ENCODE measurements around the gene SSU72.
"Not testable (repeated sequence)": the region's sequence is repeated elsewhere in the genome, so short reads cannot be mapped to it uniquely, and the experiment has no call there.

DNA sequence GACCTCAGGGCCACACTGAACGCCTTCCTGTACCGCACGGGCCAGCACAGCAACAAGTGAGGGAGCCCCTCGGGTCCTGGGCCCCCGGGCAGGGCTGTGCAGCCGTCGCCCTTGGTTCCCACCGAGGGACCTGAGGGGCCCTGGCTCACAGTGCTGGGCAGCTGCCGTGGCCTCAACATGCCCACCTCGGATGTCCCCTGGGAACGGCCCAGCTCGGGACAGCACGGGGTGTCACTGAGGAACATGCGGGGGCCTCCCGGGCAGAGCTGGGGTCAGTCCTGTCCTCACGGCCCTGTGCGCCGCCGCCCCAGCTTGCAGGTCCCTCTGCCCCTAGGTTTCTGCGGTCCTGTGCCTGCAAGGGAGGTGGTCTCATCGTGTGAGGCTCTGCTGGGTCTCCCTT, 48.2 kb downstream of the SSU72 start:
- TF ChIP-seq, protein P1, sequence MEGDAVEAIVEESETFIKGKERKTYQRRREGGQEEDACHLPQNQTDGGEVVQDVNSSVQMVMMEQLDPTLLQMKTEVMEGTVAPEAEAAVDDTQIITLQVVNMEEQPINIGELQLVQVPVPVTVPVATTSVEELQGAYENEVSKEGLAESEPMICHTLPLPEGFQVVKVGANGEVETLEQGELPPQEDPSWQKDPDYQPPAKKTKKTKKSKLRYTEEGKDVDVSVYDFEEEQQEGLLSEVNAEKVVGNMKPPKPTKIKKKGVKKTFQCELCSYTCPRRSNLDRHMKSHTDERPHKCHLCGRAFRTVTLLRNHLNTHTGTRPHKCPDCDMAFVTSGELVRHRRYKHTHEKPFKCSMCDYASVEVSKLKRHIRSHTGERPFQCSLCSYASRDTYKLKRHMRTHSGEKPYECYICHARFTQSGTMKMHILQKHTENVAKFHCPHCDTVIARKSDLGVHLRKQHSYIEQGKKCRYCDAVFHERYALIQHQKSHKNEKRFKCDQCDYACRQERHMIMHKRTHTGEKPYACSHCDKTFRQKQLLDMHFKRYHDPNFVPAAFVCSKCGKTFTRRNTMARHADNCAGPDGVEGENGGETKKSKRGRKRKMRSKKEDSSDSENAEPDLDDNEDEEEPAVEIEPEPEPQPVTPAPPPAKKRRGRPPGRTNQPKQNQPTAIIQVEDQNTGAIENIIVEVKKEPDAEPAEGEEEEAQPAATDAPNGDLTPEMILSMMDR (IDR thresholded peaks at IDR 0.05; ENCODE audit: low read depth, low read length, missing input control): not testable (repeated sequence)
- not testable (repeated sequence) for TF ChIP-seq GABPA (IDR thresholded peaks at IDR 0.05 in 1 of 2, conservative IDR thresholded peaks at IDR 0.05 in 1 of 2); YY1 (IDR thresholded peaks at IDR 0.05); JUND (IDR thresholded peaks at IDR 0.05); NR2F2 (IDR thresholded peaks at IDR 0.05); SP1 (IDR thresholded peaks at IDR 0.05); RXRA (IDR thresholded peaks at IDR 0.05)
- TF ChIP-seq, protein P2, sequence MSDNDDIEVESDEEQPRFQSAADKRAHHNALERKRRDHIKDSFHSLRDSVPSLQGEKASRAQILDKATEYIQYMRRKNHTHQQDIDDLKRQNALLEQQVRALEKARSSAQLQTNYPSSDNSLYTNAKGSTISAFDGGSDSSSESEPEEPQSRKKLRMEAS (IDR thresholded peaks at IDR 0.05): not testable (repeated sequence)
- TF ChIP-seq, protein P3, sequence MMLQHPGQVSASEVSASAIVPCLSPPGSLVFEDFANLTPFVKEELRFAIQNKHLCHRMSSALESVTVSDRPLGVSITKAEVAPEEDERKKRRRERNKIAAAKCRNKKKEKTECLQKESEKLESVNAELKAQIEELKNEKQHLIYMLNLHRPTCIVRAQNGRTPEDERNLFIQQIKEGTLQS (IDR thresholded peaks at IDR 0.05): not testable (repeated sequence)

Data from liver (tissue), 3 donors.